GM19035 (cell line): ENCODE measurements around the gene NUBP2.

Source experiments
- ATAC-seq: cut with Tn5 transposase; IDR thresholded peaks from one replicate; pipeline ENCODE4 v1.9.1; 2021; ENCODE audit not compliant: unreplicated experiment

The NUBP2 gene

GRCh38 chr16:1823821-1824220 lies 41.1 kb downstream of the NUBP2 start:
- no peak for ATAC-seq

- no peak for ATAC-seq
Measured at GRCh38 chr16:1825381-1825863, 42.7 kb downstream of the NUBP2 start.

- peak; percentile 51 for ATAC-seq
Measured at GRCh38 chr16:1825864-1826690, 43.3 kb downstream of the NUBP2 start.

GRCh38 chr16:1826691-1827573 lies 44.2 kb downstream of the NUBP2 start, which contains the start of the genes FAHD1 and HAGH:
Gene FAHD1, plus strand, starts transcription at chr16:1827206. Its CDS starts 33 bp downstream, at chr16:1827239.
Gene HAGH, minus strand, starts transcription at chr16:1826825. Its CDS starts 38 bp downstream, at chr16:1826787.
- peak; percentile 86 for ATAC-seq

GRCh38 chr16:1828645-1829410 lies 46.1 kb downstream of the NUBP2 start:
- no peak for ATAC-seq

GRCh38 chr16:1830213-1830612 lies 47.5 kb downstream of the NUBP2 start:
- ATAC-seq = no peak

- no peak for ATAC-seq
Measured at GRCh38 chr16:1831186-1832075, 48.7 kb downstream of the NUBP2 start.

- no peak for ATAC-seq
Measured at GRCh38 chr16:1832838-1833454, 50.2 kb downstream of the NUBP2 start.

- no peak for ATAC-seq
Measured at GRCh38 chr16:1834096-1834495, 51.3 kb downstream of the NUBP2 start.
